GM08714 (cell line): ENCODE data around the gene PKD1L1.
"Not testable (repeated sequence)": the region's sequence is repeated elsewhere in the genome, so short reads cannot be mapped to it uniquely, and the experiment has no call there.

Source experiments
- H3K4me3 ChIP-seq: fragments of 200-500 bp; sonication (Bioruptor generic); 2 replicates; pipeline ENCODE4 v1.5.1; 2014; ENCODE audit warnings: mild to moderate bottlenecking, low read length, inconsistent platforms
- ZNF274 ChIP-seq: IDR thresholded peaks from 2 replicates; pipeline ENCODE4 v1.6.1; 2012; ENCODE audit warnings: mild to moderate bottlenecking, low read depth, low read length

PKD1L1 gene

DNA sequence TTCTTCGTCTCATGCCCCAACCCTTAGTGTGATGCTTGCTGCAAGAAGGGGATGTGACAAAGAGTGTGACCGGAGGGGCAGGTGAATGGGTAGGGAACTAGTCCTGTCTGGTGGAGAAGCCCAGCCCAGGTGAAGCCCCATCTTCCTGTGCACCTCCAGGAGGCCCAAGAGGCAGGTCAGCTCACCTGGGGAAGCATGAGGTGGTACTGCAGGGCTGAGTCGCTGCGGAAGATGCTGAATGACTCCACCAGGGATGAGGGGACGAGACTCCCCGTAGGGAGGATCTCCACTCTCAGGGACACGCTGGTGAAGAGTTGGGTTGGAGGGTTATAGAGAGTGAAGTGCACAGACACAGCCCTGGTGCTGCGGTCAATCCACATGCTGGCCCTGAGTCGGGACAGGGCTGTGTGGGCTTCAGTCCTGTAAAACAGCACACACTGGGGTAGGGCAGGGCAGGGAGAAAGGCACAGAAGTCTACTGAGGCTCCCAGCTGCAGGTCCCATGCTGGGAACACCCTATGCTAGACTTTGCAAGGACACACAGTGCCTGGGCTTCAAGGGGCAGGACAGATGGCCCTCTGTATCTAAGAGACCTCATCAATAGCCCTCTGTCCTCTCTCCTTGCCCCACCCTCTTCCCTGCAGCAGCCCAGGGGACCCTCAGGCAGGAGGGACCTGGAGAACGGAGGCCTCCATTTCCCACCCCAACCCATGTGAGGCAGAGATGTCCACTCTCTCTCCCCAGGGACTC, 136.5 kb downstream of the PKD1L1 start:
- TF ChIP-seq ZNF274, result no peak
- no peak overlapping the region for H3K4me3 ChIP-seq

DNA sequence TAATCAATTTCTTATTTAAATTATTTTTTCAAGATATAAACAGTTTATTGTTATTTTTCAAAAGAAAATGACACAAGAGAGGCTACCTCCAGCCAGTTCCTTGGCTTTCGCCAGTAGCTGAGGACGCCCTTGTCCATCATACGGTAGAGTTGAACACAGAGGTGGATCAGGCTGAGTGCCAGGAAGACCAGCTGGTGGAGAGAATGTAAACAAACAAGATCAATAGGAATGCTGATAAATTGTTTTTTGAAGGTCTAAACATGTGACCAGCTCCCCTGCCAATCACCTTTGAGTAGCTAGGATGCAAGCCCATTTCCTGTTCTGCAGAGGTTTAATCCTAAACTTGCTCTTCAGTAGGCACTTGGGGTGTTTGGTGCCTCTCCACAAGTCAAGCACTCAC, 138.9 kb downstream of the PKD1L1 start:
- no peak overlapping the region for H3K4me3 ChIP-seq
- TF ChIP-seq ZNF274, result no peak

DNA sequence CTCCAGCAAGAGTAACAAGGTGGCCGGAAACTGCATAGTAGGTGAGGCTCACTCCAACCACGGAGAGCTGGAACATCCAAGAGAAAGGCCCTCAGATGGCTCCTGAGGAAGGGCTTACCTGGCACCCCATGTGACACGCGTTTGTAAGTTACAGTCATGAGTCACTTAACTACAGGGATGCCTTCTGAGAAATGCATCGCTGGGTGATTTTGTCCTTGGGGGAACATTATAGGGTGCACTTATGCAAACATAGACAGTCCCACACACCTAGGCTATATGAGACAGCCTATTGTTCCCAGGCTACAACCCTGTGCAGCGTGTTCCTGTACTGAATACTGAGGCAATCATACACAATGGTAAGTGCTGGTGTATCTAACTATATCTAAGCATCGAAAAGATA, 139.9 kb downstream of the PKD1L1 start:
- no peak for TF ChIP-seq ZNF274
- no peak overlapping the region for H3K4me3 ChIP-seq

DNA sequence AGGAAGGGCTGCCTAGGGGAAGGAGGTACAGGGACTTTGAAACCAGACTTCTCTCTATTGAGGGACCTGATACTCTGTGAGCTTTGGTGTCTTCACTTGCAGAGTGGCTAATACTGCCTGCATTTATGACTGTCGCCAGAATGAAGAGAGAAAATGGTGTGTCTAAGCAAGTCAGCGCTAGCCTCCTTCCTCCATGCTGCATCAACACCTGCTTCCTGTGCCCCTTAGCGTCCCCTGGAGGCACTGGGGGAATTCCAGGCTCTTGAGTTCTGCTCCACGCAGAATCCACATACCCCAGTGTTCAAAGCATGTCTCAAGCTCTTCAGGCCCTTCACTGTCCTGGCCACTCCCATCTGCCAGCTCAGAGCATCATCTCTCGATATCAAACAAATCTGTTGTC, 140.5 kb downstream of the PKD1L1 start:
- no peak overlapping the region for H3K4me3 ChIP-seq
- no peak for TF ChIP-seq ZNF274

DNA sequence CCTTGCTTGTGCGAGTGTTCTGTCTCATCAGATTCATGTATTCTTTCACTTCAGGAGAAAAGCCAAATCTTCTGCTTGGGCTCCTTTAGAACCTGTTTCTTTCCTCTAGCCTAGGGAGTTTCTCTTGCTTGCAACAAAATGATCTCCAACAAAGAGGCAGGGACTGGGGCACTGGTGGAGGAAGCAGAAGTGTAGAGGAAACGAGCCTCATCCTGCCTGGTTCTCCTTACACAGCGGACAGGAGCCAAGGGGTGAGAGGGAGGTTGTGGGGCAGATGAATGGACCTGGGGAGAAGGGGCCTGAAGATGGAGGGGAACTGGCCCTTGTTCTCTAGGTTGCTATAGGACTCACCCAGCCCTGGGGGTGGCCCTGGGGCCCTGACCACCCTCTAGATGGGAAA, 141.1 kb downstream of the PKD1L1 start:
- no peak overlapping the region for H3K4me3 ChIP-seq
- no peak for TF ChIP-seq ZNF274

DNA sequence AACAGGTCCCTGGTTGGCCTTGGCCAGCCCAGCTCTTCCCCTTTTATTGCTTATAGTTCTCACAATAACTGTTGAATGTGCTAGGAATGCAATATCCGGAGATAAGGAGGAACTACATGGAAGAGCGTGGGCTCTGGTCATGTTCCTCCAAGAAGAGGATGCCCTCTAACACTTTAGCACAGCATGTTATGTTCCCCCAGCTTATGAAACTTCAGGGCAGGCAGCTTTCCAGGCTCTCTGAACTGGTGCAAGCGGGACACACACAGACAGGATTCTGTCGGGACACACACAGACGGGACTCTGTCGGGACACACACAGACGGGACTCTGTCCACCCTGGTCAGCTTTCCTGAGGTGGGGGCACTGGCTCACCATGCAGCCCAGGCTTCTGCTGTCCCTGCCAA, 141.6 kb downstream of the PKD1L1 start:
- TF ChIP-seq ZNF274, result no peak
- H3K4me3 ChIP-seq, result no peak overlapping the region

DNA sequence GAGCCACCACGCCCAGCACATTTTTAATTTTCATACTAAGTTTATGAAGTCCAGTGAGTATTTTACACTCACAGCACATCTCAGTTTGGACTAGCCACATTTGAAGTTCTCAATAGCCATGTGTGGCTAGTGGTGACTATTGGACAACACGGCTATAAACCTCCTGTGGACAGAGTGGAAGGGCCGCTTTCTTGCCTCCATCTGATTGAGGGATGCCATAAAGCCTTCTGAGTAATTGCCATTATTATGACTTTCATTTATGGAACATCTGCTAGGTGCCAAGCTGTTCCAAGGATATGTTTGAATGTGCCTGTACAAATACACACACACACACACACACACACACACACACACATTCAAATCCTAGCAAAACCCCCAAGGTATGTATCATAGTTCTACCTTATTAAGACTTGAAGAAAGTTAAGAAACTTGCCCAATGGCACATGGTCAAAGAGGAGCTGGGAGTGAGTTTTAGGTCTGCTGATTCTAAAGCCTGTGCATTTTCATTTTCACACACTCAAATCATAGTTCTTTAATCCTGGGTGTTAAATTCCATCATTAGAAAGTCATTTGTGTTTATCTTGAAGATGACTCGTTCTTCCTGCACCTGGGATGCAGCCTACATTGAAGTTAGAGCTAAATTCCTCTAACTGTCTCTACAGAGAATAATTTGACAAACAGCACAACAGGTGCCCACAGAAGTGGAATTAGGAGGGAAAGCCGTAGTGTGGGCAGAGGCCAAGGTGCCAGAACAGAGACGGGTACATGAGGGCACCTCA, 143.3 kb downstream of the PKD1L1 start:
- no peak for TF ChIP-seq ZNF274
- H3K4me3 ChIP-seq, result no peak overlapping the region

DNA sequence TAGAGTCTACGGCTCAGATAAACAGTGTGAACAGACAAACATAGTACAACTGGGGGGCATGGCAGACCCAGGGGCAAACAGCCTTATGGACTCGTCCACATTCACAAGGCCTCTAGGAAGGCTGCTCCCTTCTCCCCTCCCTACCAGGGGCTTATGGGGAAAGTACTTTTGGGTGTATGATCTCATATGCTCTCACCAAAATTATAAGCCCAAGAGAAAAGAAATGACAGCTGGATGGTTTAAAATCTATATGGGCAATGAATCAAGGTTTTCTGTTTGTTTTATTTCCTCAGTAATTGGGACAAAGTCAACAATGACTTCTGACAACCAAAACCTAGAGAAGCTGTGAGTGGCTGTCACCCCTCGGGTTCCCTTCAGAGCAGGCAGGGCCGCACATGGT, 144.4 kb downstream of the PKD1L1 start:
- H3K4me3 ChIP-seq, result no peak overlapping the region
- no peak for TF ChIP-seq ZNF274

DNA sequence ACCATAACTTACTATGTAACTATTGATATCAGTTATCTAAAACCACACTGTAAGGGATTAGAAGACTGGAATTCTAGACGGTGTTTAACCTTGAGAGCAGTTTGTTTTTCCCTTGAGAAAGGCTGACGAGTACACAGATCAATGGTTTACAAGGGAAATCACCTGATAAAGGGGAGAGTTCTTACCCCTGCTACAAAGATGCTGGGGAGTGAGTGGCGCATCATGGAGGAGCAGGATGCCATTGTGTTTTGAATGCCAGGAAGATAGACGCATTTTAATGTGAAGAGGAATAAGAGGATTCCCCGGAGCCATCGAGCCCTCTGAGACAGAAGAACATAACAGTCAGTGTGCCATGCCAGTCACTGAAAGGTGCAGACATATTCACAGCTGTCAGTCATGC, 145.2 kb downstream of the PKD1L1 start:
- TF ChIP-seq ZNF274, result no peak
- H3K4me3 ChIP-seq, result no peak overlapping the region

DNA sequence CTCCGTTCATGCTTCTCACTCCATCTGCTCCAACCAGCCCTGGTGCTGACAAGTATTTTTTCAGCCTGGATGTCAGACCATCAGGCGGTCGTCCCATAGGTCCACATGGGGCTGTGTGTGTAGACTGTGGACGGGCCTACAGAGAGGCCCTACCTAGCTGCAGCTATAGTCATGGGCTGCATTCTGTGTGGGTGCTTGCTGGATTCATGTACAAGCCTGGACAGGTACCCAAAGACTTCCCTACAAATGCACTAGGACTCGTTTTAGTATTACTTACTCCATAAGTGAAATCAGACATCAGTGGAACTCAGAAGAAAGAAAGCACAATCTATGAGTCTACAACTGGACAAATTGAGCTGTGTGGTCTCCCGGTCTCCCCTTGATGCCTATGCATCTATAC, 146.8 kb downstream of the PKD1L1 start:
- H3K4me3 ChIP-seq, result no peak overlapping the region
- no peak for TF ChIP-seq ZNF274

DNA sequence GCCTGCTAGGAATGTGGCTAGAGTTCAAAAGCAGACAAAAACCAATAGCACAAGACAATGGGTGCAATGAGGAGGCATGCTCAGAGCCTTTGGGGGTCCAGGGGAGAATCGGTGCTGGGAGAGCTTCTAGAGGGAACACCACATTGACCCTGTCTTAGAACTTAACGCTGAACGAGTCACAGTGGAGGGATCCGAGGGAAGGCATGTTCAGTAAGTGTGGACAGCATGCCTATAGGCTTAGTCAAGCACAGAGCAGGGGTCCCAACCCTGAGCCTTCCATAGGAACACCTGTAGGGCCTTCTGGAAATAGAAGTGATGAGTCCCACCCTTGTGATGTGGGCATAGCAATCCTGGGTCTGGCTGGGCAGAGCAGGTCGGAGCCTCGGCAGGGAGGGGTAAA, 148.7 kb downstream of the PKD1L1 start:
- TF ChIP-seq ZNF274, result no peak
- H3K4me3 ChIP-seq, result no peak overlapping the region

DNA sequence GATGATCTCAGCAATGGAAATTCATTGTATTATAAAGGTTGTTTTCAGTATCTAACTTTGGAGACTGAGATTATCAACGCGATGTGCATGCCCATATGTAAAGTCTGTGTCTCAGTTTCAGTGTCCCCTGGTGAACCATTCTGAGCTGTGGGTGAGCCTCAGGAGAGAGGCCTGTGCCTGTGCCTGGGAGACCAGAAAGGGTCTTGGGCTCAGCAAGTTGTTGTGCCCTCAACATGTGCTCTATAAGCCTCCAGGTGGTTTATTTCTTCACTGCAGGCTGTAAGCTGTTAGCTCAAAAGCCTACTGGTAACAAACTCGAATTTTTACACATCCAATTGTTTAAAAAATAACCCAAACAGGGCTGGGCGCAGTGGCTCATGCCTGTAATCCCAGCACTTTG, 151.9 kb downstream of the PKD1L1 start:
- H3K4me3 ChIP-seq, result no peak overlapping the region
- TF ChIP-seq ZNF274, result no peak

DNA sequence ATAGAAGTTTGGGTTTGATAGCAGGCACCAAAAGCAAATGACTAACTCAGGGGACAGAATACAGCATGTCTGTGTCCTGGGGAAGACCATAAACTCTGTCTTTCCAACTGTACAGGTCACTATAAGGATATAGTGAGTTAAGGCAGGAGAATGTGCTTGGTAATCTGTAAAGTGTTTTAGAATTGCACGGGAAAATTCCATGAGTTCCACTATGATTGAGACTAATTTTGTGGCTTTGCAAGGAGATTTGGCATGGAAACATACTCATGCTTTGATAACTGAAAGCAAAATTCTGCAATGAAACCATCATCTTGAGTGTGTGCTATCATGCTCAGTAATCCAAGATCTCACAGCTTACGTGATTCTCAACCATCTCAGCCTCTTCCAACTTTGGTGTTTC, 152.6 kb downstream of the PKD1L1 start:
- no peak overlapping the region for H3K4me3 ChIP-seq

DNA sequence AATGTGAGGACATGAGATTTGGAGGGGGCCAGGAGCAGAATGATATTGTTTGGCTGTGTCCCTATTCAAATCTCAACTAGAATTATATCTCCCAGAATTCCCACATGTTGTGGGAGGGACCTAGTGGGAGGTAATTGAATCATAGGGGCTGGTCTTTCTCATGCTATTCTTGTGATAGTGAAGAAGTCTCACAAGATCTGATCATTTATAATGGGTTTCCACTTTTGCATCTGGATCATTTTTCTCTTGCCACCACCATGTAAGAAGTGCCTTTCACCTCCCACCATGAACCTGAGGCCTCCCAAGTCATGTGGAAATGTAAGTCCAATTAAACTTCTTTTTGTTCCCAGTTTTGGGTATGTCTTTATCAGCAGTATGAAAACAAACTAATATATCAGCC, 153.1 kb downstream of the PKD1L1 start:
- H3K4me3 ChIP-seq, result not testable (repeated sequence)

More for the DNA sequence above, 152.6 kb downstream of the PKD1L1 start:
- TF ChIP-seq ZNF274, result no peak

DNA sequence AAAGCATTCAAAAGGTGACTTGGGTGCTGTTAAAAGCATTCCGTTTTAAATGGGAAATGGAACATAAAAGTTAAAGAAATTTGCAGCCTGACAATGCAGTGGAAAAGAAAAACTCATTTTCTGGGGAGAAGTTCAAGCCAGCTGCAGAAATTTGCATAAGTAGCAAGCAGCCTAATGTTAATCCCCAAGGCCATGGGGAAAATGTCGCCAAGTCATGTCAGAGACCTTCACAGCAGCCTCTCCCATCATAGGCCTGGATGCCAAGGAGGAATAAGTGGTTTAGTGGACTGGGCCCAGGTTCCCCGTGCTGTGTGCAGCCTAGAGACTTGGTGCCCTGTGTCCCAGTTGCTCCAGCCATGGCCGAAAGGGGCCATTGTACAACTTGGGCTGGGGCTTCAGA, 154.2 kb downstream of the PKD1L1 start:
- no peak for TF ChIP-seq ZNF274
- no peak overlapping the region for H3K4me3 ChIP-seq

DNA sequence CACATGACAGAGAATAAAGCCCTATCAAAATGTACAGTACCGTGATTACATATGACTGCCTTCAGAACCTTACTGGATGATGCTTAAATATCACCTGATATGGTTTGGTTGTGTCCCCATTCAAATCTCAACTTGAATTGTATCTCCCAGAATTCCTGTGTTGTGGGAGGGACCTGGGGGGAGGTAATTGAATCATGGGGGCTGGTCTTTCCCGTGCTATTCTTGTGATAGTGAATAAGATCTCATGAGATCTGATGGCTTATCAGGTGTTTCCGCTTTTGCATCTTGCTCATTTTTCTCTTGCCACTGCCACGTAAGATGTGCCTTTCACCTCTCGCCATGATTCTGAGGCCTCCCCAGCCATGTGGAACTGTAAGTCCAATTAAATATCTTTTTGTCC, 155.1 kb downstream of the PKD1L1 start:
- H3K4me3 ChIP-seq, result not testable (repeated sequence)
